WI38 (cell line): ENCODE results near the gene NHLRC3.
A peak's percentile ranks its signal among the peaks of the same experiment; 100 is the strongest.

Experiments
- H3K4me3 ChIP-seq: 2 replicates; pipeline ENCODE4 v1.5.1; 2011; ENCODE audit warnings: low read depth, mild to moderate bottlenecking, control low read depth, low read length
- CTCF ChIP-seq: IDR thresholded peaks from 2 replicates; pipeline ENCODE4 v1.5.1; 2012; ENCODE audit warnings: low read depth, mild to moderate bottlenecking, control low read depth, low read length

The NHLRC3 gene

DNA sequence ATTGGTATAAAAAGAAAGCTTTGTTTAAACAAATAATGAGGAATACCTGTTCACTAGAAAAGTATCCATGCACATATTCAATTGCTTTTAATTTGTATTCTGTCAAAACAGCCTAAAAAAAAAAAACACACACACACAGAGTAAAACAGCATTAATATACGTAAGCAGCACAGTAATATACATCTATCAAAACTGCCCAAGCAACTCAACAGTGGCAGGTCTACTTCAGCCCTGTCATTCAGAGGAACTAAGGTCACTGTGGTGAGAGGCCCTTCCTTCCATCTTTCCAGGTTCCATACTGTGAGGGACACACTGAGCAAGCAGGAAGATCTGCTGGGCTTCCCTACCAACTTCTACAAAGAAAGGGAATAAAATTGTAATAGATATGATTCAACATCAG is 4.2 kb upstream of the NHLRC3 start:
- no peak for TF ChIP-seq CTCF
- H3K4me3 ChIP-seq = no peak overlapping the region

GRCh38 chr13:39035204-39035603 is 3.1 kb upstream of the NHLRC3 start:
- TF ChIP-seq CTCF = no peak

DNA sequence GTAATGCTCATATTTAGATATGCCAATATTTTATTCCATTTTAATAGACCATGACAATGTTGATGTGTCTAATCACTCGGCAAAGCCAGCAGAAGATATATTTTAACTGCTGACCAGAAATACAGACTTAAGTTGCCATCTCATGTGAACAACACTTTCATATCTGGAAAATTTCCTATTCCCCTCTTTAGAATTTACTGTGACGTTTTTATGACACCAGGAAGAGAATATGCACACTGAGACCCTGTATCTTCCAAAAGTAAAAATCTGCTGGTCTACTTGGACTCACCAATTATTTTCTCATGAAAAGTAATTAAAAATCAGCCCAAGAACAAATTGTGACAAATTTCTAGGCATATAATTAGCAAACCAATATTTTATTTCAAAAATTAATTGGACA is 2.5 kb upstream of the NHLRC3 start:
- peak overlapping the region; percentile 72 for H3K4me3 ChIP-seq
- TF ChIP-seq CTCF = no peak

More at GRCh38 chr13:39035204-39035603, 3.1 kb upstream of the NHLRC3 start:
- peak overlapping the region; percentile 72 for H3K4me3 ChIP-seq

- peak overlapping the region; percentile 72 for H3K4me3 ChIP-seq
- no peak for TF ChIP-seq CTCF
These were observed 2.0 kb upstream of the NHLRC3 start for GRCh38 chr13:39036212-39036611.

- TF ChIP-seq CTCF = no peak
- H3K4me3 ChIP-seq = peak overlapping the region; percentile 72
These were observed 811 bp upstream of the NHLRC3 start for GRCh38 chr13:39037410-39037879.

- TF ChIP-seq CTCF = no peak
- peak overlapping the region; percentile 72 for H3K4me3 ChIP-seq
These were observed 344 bp downstream of the NHLRC3 start for GRCh38 chr13:39038569-39039030.

GRCh38 chr13:39039041-39039440 is 785 bp downstream of the NHLRC3 start:
- H3K4me3 ChIP-seq = peak overlapping the region; percentile 72
- no peak for TF ChIP-seq CTCF
